A673 (cell line): ENCODE results near the gene ESR1. TPM values are rescaled to one million over a fixed set of nuclear protein-coding genes. Genes with fewer than 3 reads are reported as not detected.

Source experiments
- BruUV-seq: library from RNA; stranded (reverse); fragments of 400-500 nt; replicated peaks from 2 replicates; lab custom pipeline; 2021; lab: Mats Ljungman, UMichigan
- CTCF ChIA-PET: fragments of 300-600 bp; sonication (Branson Sonifier 250); formaldehyde crosslinking; loops from one replicate; lab custom pipeline; 2022; ENCODE audit warnings: antibody characterized with exemption; lab: Charles Lee
- POLR2A ChIA-PET: fragments of 300-600 bp; sonication (Branson Sonifier 250); formaldehyde crosslinking; loops from one replicate; lab custom pipeline; 2022; ENCODE audit warnings: antibody characterized with exemption; ENCODE audit not compliant: low non-redundant PET; lab: Charles Lee
- DNase-seq: peaks from one replicate; pipeline ENCODE4 v3.0.0-alpha.2; 2015; ENCODE audit warnings: low spot score
- H3K27ac ChIP-seq: fragments of 200-600 bp; sonication (generic); 2 replicates; pipeline ENCODE4 v1.5.1; 2016; ENCODE audit warnings: mixed run types, low read depth, mild to moderate bottlenecking, mixed read lengths, antibody characterized with exemption, low read length; ENCODE audit not compliant: poor library complexity, severe bottlenecking
- H3K27me3 ChIP-seq: fragments of 200-600 bp; sonication (generic); replicated peaks from 2 replicates; pipeline ENCODE4 v1.6.1; 2017; ENCODE audit warnings: mixed run types, low read depth, mild to moderate bottlenecking, mixed read lengths, antibody characterized with exemption, low read length; ENCODE audit not compliant: insufficient read depth, poor library complexity
- H3K36me3 ChIP-seq: fragments of 200-600 bp; sonication (generic); 2 replicates; pipeline ENCODE4 v1.6.1; 2016; ENCODE audit warnings: mixed run types, mild to moderate bottlenecking, mixed read lengths, antibody characterized with exemption, low read length; ENCODE audit not compliant: insufficient read depth, poor library complexity, severe bottlenecking
- H3K4me1 ChIP-seq: fragments of 200-600 bp; sonication (generic); 2 replicates; pipeline ENCODE4 v1.6.1; 2017; ENCODE audit warnings: mixed run types, mild to moderate bottlenecking, mixed read lengths, antibody characterized with exemption, low read length; ENCODE audit not compliant: insufficient read depth, poor library complexity, severe bottlenecking
- H3K4me3 ChIP-seq: fragments of 200-600 bp; sonication (generic); 2 replicates; pipeline ENCODE4 v1.5.1; 2016; ENCODE audit warnings: low read depth, mixed run types, mild to moderate bottlenecking, mixed read lengths, low read length; ENCODE audit not compliant: poor library complexity, severe bottlenecking
- H3K9me3 ChIP-seq: fragments of 200-600 bp; sonication (generic); 2 replicates; pipeline ENCODE4 v1.6.1; 2016; ENCODE audit warnings: mixed run types, low read depth, mild to moderate bottlenecking, mixed read lengths, antibody characterized with exemption, low read length; ENCODE audit not compliant: poor library complexity, severe bottlenecking
- CTCF ChIP-seq: fragments of 300-800, 200-600 bp; sonication (generic); conservative IDR thresholded peaks from 2 replicates; pipeline ENCODE4 v1.5.1; 2017; ENCODE audit warnings: low read depth, mild to moderate bottlenecking, antibody characterized with exemption, low read length, moderate library complexity, mixed read lengths
- EZH2 ChIP-seq: fragments of 200-600 bp; sonication (generic); IDR thresholded peaks from 2 replicates; pipeline ENCODE4 v1.6.1; 2017; ENCODE audit warnings: borderline replicate concordance, low read depth, mild to moderate bottlenecking, mixed read lengths, antibody characterized with exemption, low read length; ENCODE audit not compliant: poor library complexity, severe bottlenecking
- intact Hi-C: fragments of 100-400 bp; cut with micrococcal nuclease; formaldehyde crosslinking; loops from one replicate; pipeline ENCODE4 v1.10.0; 2022; ENCODE audit not compliant: unreplicated experiment
- total RNA-seq: library from RNA; stranded (reverse); gene quantifications from 2 replicates; pipeline ENCODE4 v1.2.3, GENCODE V29; 2021

Gene ESR1
- total RNA-seq, 1 experiment from 2014 or later: not detected

GRCh38 chr6:152094276-152094675, 286.8 kb downstream of the ESR1 start:
- ChIA-PET CTCF (no interaction called here), POLR2A (no interaction called here)
- TF ChIP-seq CTCF (no peak), EZH2 (no peak)
- no peaks in the 10 kb centered on the region for H3K27me3 ChIP-seq
- no peak for DNase-seq
- H3K27ac ChIP-seq: no peak overlapping the region
- H3K36me3 ChIP-seq: no peaks in the 10 kb centered on the region
- no TSS peak for BruUV-seq
- H3K9me3 ChIP-seq: no peaks in the 10 kb centered on the region
- intact Hi-C loops: no loop called here
- H3K4me3 ChIP-seq: no peak overlapping the region
- no peaks in the 10 kb centered on the region for H3K4me1 ChIP-seq

- ChIA-PET CTCF (no interaction called here), POLR2A (no interaction called here)
- Histone ChIP-seq H3K9me3 (no peaks in the 10 kb centered on the region), H3K27me3 (no peaks in the 10 kb centered on the region), H3K4me1 (no peaks in the 10 kb centered on the region), H3K36me3 (no peaks in the 10 kb centered on the region), H3K27ac (no peak overlapping the region), H3K4me3 (no peak overlapping the region)
- no peak for TF ChIP-seq CTCF
- no peak for TF ChIP-seq EZH2
- intact Hi-C loops: no loop called here
- no TSS peak for BruUV-seq
- DNase-seq: peak; percentile 57
Observed at GRCh38 chr6:152094992-152095592, 287.6 kb downstream of the ESR1 start.

GRCh38 chr6:152096863-152097496, 289.5 kb downstream of the ESR1 start:
- ChIA-PET POLR2A (no interaction called here), CTCF (no interaction called here)
- Histone ChIP-seq H3K27me3 (no peaks in the 10 kb centered on the region), H3K36me3 (no peaks in the 10 kb centered on the region), H3K9me3 (no peaks in the 10 kb centered on the region), H3K4me3 (no peak overlapping the region), H3K4me1 (no peaks in the 10 kb centered on the region), H3K27ac (no peak overlapping the region)
- intact Hi-C loops: no loop called here
- BruUV-seq: no TSS peak
- DNase-seq: peak; percentile 23
- TF ChIP-seq EZH2: no peak
- no peak for TF ChIP-seq CTCF
